Mononuclear cell (primary cell): ENCODE results near the gene ZBTB20. TPM values are rescaled to one million over a fixed set of nuclear protein-coding genes. Genes with fewer than 3 reads are reported as not detected.

Experiments used
- H3K27me3 ChIP-seq: 2 replicates; pipeline ENCODE4 v1.6.0; 2011; ENCODE audit warnings: low read length, control low read depth; ENCODE audit not compliant: insufficient read depth
- H3K4me1 ChIP-seq: 2 replicates; pipeline ENCODE4 v1.5.1; 2011; ENCODE audit warnings: mild to moderate bottlenecking, low read length, control low read depth; ENCODE audit not compliant: insufficient read depth
- H3K4me3 ChIP-seq: 2 replicates; pipeline ENCODE4 v1.5.1; 2011; ENCODE audit warnings: mild to moderate bottlenecking, low read length, moderate library complexity
- H3K9me3 ChIP-seq: 2 replicates; pipeline ENCODE4 v1.5.1; 2011; ENCODE audit warnings: low read depth, mild to moderate bottlenecking, control low read depth, low read length
- total RNA-seq: library from RNA; depleted of rRNA; stranded (reverse); fragments of >200 nt; gene quantifications from one replicate; pipeline ENCODE4 v1.2.3, GENCODE V29; 2012

ZBTB20 gene
- total RNA-seq, 1 donor, result 38.2 TPM

GRCh38 chr3:114394551-114394950, 752.5 kb downstream of the ZBTB20 start:
- Histone ChIP-seq H3K4me3 (no peak overlapping the region), H3K27me3 (no peaks in the 10 kb centered on the region), H3K4me1 (no peaks in the 10 kb centered on the region), H3K9me3 (no peaks in the 10 kb centered on the region)

- Histone ChIP-seq H3K27me3 (no peaks in the 10 kb centered on the region), H3K4me3 (no peak overlapping the region), H3K9me3 (no peaks in the 10 kb centered on the region), H3K4me1 (peaks cover 2% of the 10 kb centered on the region)
Measured at GRCh38 chr3:114393367-114394072, 753.6 kb downstream of the ZBTB20 start.

- no peak overlapping the region for H3K4me3 ChIP-seq
- H3K9me3 ChIP-seq, result no peaks in the 10 kb centered on the region
- no peaks in the 10 kb centered on the region for H3K27me3 ChIP-seq
- peaks cover 4% of the 10 kb centered on the region for H3K4me1 ChIP-seq
Measured at GRCh38 chr3:114392831-114393230, 754.3 kb downstream of the ZBTB20 start.

- Histone ChIP-seq H3K4me3 (no peak overlapping the region), H3K9me3 (no peaks in the 10 kb centered on the region), H3K4me1 (peaks cover 8% of the 10 kb centered on the region), H3K27me3 (no peaks in the 10 kb centered on the region)
Measured at GRCh38 chr3:114389156-114389555, 757.9 kb downstream of the ZBTB20 start.

- Histone ChIP-seq H3K4me1 (peaks cover 11% of the 10 kb centered on the region), H3K9me3 (no peaks in the 10 kb centered on the region), H3K4me3 (no peak overlapping the region), H3K27me3 (no peaks in the 10 kb centered on the region)
Measured at GRCh38 chr3:114384558-114384903, 762.6 kb downstream of the ZBTB20 start.

- H3K4me1 ChIP-seq, result peaks cover 11% of the 10 kb centered on the region
- no peaks in the 10 kb centered on the region for H3K27me3 ChIP-seq
- no peaks in the 10 kb centered on the region for H3K9me3 ChIP-seq
- peak overlapping the region; percentile 24 for H3K4me3 ChIP-seq
Measured at GRCh38 chr3:114383875-114384557, 763.1 kb downstream of the ZBTB20 start.

GRCh38 chr3:114380233-114380651, 766.8 kb downstream of the ZBTB20 start:
- Histone ChIP-seq H3K9me3 (no peaks in the 10 kb centered on the region), H3K4me1 (peaks cover 7% of the 10 kb centered on the region), H3K27me3 (no peaks in the 10 kb centered on the region), H3K4me3 (no peak overlapping the region)

GRCh38 chr3:114379266-114379665, 767.8 kb downstream of the ZBTB20 start:
- Histone ChIP-seq H3K27me3 (no peaks in the 10 kb centered on the region), H3K4me1 (peaks cover 4% of the 10 kb centered on the region), H3K4me3 (no peak overlapping the region), H3K9me3 (no peaks in the 10 kb centered on the region)

- H3K9me3 ChIP-seq, result no peaks in the 10 kb centered on the region
- H3K27me3 ChIP-seq, result no peaks in the 10 kb centered on the region
- H3K4me3 ChIP-seq, result no peak overlapping the region
- no peaks in the 10 kb centered on the region for H3K4me1 ChIP-seq
Measured at GRCh38 chr3:114378760-114379159, 768.3 kb downstream of the ZBTB20 start.

- Histone ChIP-seq H3K27me3 (no peaks in the 10 kb centered on the region), H3K4me3 (no peak overlapping the region), H3K4me1 (no peaks in the 10 kb centered on the region), H3K9me3 (no peaks in the 10 kb centered on the region)
Measured at GRCh38 chr3:114377426-114377825, 769.7 kb downstream of the ZBTB20 start.

GRCh38 chr3:114376516-114377185, 770.4 kb downstream of the ZBTB20 start:
- no peak overlapping the region for H3K4me3 ChIP-seq
- H3K4me1 ChIP-seq, result no peaks in the 10 kb centered on the region
- no peaks in the 10 kb centered on the region for H3K27me3 ChIP-seq

GRCh38 chr3:114375608-114376421, 771.3 kb downstream of the ZBTB20 start:
- Histone ChIP-seq H3K27me3 (no peaks in the 10 kb centered on the region), H3K9me3 (no peaks in the 10 kb centered on the region), H3K4me1 (no peaks in the 10 kb centered on the region), H3K4me3 (no peak overlapping the region)

More at GRCh38 chr3:114376516-114377185, 770.4 kb downstream of the ZBTB20 start:
- no peaks in the 10 kb centered on the region for H3K9me3 ChIP-seq

GRCh38 chr3:114374433-114374990, 772.6 kb downstream of the ZBTB20 start:
- H3K9me3 ChIP-seq, result no peaks in the 10 kb centered on the region
- H3K4me3 ChIP-seq, result no peak overlapping the region
- H3K27me3 ChIP-seq, result no peaks in the 10 kb centered on the region
- no peaks in the 10 kb centered on the region for H3K4me1 ChIP-seq

GRCh38 chr3:114370537-114371174, 776.4 kb downstream of the ZBTB20 start:
- no peak overlapping the region for H3K4me3 ChIP-seq
- no peaks in the 10 kb centered on the region for H3K9me3 ChIP-seq

More at GRCh38 chr3:114370537-114371174, 776.4 kb downstream of the ZBTB20 start:
- H3K27me3 ChIP-seq, result no peaks in the 10 kb centered on the region
- no peaks in the 10 kb centered on the region for H3K4me1 ChIP-seq
